AG08395 (cell line): ENCODE measurements around the gene DDRGK1.

ENCODE experiments used
- DNase-seq: peaks from one replicate; pipeline ENCODE4 v3.0.0; 2012; ENCODE audit warnings: mixed read lengths, low spot score

The DDRGK1 gene

GRCh38 chr20:3204124-3204794 lies at the start of gene DDRGK1:
Gene DDRGK1, minus strand, starts transcription at chr20:3204682. Its CDS starts 55 bp downstream, at chr20:3204627.
- peak; percentile 96 for DNase-seq

- DNase-seq: no peak
Measured at GRCh38 chr20:3251806-3252205, 47.3 kb upstream of the DDRGK1 start.

GRCh38 chr20:3250091-3250504 lies 45.6 kb upstream of the DDRGK1 start:
- DNase-seq: no peak

- DNase-seq: no peak
Measured at GRCh38 chr20:3248993-3249347, 44.5 kb upstream of the DDRGK1 start.

- DNase-seq: peak; percentile 50
Measured at GRCh38 chr20:3248167-3248992, 43.9 kb upstream of the DDRGK1 start.

- no peak for DNase-seq
Measured at GRCh38 chr20:3247638-3248037, 43.2 kb upstream of the DDRGK1 start.

GRCh38 chr20:3246682-3247081 lies 42.2 kb upstream of the DDRGK1 start:
- DNase-seq: no peak

GRCh38 chr20:3245711-3246110 lies 41.2 kb upstream of the DDRGK1 start:
- DNase-seq: no peak

- DNase-seq: no peak
Measured at GRCh38 chr20:3245156-3245555, 40.7 kb upstream of the DDRGK1 start.

GRCh38 chr20:3244613-3245012 lies 40.1 kb upstream of the DDRGK1 start:
- DNase-seq: no peak

GRCh38 chr20:3243718-3244358 lies 39.4 kb upstream of the DDRGK1 start:
- no peak for DNase-seq

GRCh38 chr20:3242172-3242692 lies 37.8 kb upstream of the DDRGK1 start:
- no peak for DNase-seq

- DNase-seq: no peak
Measured at GRCh38 chr20:3240776-3241363, 36.4 kb upstream of the DDRGK1 start.

GRCh38 chr20:3239867-3240775 lies 35.6 kb upstream of the DDRGK1 start:
- DNase-seq: peak; percentile 45

GRCh38 chr20:3239026-3239866 lies 34.8 kb upstream of the DDRGK1 start, which contains the start of gene SLC4A11:
Gene SLC4A11, minus strand, starts transcription at chr20:3239190. Its CDS starts 53 bp downstream, at chr20:3239137.
- DNase-seq: peak; percentile 83

- DNase-seq: peak; percentile 68
Measured at GRCh38 chr20:3238616-3239025, 34.1 kb upstream of the DDRGK1 start.

- no peak for DNase-seq
Measured at GRCh38 chr20:3237958-3238615, 33.6 kb upstream of the DDRGK1 start.

- no peak for DNase-seq
Measured at GRCh38 chr20:3237011-3237957, 32.8 kb upstream of the DDRGK1 start.
